Middle frontal gyrus (tissue), 1 donor: Measurements from ENCODE around the gene MOCS3.
A peak's percentile ranks its signal among the peaks of the same experiment; 100 is the strongest.
"Not testable (repeated sequence)": the region's sequence is repeated elsewhere in the genome, so short reads cannot be mapped to it uniquely, and the experiment has no call there.

Source experiments
- DNase-seq: peaks from one replicate; pipeline ENCODE4 v3.0.0-alpha.2; 2015; ENCODE audit warnings: low spot score; ENCODE audit errors: extremely low spot score

Gene MOCS3

DNA sequence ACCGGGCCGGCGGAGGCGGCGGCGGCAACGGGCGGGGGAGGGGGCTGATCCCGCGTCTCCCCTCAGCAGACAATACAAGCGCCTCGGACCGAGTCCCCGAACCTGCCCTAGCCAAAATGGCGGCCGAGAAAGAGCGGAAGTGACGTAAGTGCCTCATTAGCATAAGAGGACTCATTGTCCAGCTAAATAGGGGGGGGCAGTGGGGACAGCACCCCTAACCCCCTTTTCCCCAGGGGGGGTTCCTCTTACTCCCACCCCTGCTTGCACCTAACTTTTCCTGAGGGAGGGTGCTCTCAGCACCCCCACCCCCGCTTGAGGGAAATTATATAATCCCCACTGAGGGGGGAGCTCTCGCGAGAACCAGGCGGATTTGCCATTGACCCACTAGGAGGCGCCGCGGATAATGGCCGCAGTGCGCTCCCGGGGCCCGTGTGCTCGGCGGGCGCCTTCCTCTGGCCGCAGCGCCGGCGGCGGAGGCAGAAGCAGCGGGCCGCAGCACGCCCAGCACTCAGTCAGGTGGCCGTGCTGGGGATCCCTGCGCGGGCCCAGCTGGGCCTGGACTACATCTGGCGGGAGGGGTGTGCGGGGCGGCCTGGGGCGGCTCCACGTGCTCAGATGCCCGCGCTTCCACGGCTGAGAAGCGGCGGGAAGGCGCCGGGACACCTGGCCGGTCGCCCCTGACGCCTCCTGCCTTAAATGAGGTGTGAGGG lies 27.2 kb upstream of the MOCS3 start, which contains the start of gene ADNP:
Gene ADNP, minus strand, starts transcription at position 132 of the 710 bp plus-strand sequence. CDS start 27,441 bp downstream, outside the sequence.
- peak; percentile 83 for DNase-seq

DNA sequence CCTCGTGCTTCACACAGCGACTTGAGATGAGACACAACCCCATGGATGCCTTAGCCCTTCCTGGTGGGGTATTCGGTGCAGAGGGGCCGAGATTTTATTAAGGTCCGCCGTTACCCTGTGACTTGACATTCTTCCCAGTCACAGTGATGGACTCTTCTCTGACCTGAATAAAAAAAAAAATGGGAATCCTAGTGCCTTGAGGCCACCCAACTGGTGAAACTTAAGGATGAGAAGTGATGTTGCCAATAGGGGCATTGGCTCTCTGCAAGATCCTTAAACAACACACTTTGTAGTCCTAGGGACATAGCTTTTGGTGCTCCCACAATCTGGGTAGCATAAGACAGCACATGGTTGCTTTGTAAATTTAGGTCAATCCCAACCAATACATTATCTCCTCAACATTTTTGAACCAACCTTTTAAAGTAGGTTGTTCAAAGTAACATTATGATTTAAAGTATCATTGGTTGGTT lies 26.6 kb upstream of the MOCS3 start:
- DNase-seq, result no peak

DNA sequence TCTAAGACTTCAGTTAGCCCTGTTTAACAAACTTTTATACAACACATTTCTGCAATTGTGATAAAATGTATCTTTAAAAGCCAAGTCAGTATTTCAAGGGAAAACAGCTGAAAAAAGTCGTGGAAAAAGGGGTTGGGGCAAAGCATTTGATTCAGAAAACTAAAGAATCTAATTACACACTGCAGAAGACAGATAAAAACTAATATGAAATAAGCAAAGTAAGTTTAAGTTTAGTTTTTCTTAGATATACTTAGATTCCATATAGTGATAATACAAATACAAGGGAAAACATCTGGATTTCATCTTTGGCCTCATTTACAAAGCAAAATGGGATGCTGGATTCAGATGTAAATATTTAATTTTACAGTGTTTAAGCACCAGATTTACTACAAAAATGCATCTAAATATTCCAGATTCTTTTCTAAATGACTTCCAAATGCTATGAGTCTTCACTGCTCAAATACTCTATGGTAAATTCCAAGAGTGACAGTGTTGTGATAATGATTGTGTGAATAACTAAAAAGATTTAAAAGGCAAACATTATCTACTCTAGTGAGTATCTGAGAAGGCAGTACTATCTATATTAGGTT lies 25.8 kb upstream of the MOCS3 start:
- no peak for DNase-seq

DNA sequence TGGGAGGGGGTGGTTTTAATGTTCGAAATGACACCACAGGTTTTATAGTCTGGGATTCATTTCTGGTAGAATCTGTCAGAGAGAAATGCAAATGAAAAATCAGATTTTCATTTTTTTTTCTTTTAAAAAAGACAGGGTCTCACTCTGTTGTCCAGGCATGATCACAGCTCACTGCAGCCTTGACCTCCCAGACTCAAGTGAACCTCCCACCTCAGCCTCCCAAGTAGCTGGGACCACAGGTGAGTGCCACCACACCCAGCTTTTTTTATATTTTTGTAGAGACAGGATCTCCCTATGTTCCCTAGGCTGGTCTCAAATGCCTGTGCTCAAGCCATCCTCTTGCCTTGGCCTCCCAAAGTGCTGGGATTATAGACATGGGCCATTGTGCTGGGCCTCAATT lies 25.0 kb upstream of the MOCS3 start:
- no peak for DNase-seq

DNA sequence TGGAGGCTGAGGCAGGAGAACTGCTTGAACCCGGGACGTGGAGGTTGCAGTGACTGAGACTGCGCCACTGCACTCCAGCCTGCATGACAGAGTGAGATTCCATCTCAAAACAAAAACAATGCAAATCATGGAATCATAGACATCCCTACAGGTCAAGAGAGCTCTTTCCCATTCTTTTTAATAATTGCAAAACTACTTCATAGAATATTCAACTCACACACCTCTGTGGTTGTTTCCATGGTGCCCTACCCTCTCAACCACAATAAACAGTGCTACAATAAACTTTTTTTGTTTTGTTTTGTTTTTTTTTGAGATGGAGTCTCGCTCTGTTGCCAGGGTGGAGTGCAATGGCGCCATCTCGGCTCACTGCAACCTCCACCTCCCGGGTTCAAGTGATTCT lies 15.5 kb upstream of the MOCS3 start:
- DNase-seq, result no peak

DNA sequence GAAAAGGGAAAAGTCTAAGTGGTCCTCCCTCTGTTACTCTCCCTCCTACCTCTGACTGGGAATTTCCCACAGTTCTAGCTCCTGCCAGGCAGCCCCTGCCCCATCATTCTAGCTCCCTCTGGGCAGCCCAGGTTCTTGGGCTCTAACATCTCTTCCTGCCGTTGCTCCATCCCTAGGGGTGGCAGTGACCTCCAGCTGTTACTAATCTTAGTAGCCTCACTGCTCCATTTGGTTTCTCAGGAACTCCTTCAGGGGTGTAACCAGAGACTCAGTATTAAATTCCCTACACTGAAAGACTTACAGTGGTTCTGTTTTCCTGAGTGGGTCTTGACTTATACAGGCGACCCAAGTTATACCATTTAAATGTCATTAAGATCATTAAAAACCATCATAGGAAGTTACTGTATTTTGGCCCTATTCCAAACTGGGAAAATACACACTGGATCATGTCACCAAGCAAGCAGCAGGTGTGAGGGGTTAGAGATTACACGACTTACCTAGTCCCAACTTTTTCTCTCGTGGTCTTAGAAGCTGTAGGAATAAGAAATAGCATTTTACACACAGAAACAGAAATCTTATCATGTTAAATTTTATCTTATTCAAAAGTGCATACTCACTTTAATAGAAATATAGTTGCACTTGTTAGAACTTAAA lies 10.4 kb upstream of the MOCS3 start:
- DNase-seq, result no peak

DNA sequence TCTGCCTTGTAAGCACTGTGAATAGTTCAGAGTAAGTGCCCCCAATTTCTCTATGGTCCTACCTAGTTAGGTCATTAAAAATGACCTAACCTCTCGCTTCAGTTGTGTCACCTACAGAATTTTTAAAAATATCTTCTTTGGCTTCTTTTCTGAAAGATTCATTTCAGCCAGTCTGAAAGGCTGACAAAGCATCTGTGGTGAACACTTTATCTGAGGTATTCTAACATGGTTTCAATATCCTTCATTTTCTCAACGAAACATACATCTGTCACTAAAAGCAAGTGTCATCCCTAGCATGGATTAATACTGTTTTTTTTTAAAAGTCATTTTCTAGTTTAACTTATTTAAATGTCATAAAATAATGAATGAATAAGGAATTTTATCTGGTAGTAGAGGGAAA lies 5.4 kb upstream of the MOCS3 start:
- DNase-seq, result no peak

DNA sequence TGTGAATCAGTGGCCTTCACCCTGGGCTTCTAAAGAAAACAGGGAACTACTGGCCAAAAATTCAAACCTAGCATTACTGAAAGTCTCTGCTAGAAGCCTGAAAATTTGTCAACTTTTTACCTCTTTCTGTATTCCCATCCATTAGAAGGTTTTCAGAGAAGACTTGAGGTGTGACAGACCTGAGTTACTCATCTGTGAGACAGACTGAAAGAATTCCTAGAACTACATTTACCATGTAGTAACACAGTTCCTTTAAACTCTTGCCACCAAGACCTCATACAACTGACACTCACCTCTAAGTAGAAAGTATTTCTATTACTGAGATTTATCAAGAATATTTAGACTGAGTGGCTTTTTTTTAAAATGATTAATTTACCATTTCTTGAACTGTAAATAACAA lies 4.8 kb upstream of the MOCS3 start:
- no peak for DNase-seq

DNA sequence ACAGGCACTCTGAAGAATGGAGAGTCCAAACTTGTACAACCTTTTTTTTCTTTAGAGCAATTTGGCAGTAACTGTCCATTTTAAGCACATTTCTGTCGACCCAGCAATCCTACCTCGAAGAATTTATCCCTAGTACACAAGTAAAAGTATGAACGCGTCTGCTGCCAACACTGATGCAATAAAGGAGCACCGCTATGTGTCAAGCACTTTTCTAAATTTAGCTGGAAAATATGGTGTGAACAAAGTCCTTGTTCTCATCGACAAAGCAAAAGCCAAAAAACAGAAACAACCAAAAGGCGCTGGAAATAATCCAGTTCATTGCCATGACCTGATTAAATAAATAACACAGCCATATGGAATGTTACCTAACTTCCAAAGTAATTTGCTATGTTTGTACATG lies 1.3 kb upstream of the MOCS3 start:
- DNase-seq, result no peak

DNA sequence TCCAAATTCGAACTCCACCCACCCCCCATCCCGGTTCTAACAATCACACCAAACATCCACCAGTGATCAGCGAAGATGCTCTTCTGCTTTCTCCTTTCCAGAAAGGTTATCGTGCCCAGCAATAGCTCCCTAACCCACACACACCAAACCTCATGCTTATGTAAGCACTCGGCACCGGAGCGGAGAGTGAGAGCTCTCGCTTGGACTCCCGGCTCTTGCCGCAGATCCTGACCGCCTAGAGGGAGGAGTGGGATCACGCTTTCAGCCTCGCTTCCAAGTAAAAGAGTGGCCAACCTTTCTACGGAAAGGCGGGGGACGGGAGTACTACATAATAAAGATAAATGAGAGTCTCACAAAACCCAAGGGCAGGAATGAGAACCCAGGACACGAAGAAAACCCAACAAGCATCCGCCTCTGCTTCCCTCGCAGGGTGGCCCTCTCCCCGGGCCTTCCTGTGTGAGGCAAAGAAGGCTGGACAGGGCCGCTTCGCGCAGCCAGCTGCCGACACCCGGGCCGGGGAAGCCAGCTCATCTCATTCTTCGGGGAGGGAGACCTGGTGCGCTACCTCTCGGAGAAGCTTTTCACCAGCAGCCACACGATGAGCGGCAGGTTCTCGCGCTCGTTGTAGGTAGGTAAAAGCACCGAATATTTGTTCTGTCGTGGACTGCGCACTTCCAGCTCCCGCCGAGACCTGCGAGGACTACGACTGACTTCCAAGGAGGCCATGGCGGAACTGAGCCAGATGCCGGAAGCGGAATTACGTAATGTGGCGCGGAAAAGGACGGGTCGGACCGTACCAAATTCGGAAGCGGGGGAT lies 612 bp upstream of the MOCS3 start, which contains the start of gene DPM1:
Gene DPM1, minus strand, starts transcription at position 735 of the 817 bp plus-strand sequence. Its CDS starts 9 bp downstream, at position 726.
- peak; percentile 81 for DNase-seq

DNA sequence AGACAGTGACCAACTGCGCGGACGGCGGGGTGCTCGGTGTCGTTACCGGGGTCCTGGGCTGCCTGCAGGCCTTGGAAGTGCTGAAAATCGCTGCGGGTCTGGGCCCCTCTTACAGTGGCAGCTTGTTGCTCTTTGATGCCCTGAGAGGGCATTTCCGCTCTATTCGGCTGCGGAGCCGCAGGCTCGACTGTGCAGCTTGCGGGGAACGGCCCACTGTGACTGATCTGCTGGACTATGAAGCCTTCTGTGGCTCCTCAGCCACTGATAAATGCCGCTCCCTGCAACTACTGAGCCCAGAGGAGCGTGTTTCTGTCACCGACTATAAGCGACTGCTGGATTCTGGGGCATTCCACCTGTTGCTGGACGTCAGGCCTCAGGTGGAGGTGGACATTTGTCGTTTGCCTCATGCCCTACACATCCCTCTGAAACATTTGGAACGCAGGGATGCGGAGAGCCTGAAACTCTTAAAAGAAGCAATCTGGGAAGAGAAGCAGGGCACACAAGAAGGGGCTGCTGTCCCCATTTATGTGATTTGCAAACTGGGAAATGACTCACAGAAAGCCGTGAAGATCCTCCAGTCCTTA lies 1.0 kb downstream of the MOCS3 start:
- no peak for DNase-seq

DNA sequence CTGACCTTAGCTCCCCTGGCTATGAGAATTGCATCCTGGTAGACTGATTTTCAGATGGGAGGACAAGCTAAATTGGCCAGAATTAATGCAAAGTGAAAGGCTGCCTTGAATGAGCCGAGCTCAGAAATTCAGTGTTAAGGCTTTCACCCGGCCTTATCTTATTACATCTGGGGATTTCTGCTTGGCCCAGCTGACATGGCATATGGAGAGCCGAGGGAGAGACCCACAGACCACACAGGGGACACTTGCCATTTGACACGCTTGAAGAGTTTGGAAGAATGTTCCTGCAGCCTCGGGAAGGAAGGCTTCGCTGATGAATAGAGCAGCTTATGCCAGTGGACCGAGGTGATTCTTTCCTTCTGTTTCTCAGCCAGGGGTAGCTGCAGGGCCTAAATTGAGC lies 9.0 kb downstream of the MOCS3 start:
- no peak for DNase-seq

DNA sequence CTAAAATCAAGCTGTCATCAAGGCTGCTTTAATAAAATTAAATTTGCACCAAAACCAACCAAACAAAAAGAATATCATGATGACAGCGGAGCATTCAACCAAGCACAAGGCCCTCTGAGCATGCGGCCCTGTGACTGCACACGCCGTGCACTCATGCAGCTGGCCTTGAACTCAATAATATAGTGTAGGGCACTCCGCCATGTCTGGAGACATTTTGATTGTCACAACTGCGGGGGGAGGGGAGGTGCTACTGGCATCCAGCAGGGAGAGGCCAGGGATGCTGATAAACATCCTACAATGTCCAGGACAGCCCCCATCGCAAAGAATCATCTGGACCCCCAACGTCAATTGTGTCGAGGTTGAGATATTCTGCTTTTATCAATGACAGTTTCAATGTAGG lies 9.7 kb downstream of the MOCS3 start:
- no peak for DNase-seq

DNA sequence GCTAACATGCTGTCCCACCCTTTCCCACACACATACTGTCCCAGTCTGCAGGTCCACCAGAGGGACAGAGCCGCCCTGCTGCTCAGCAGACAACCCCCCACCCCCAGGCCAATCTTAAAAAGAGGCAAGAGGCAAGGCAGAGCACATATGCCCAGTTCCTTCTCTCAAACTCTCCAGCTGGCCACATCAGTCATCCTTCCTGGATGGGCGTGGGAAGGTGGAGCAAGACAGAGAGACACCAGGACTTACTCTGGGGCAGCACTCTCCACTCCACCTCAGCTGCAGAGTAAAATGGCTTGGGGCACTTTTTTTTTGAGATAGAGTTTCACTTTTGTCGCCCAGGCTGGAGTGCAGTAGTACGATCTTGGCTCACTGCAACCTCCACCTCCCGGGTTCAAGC lies 10.8 kb downstream of the MOCS3 start:
- no peak for DNase-seq

DNA sequence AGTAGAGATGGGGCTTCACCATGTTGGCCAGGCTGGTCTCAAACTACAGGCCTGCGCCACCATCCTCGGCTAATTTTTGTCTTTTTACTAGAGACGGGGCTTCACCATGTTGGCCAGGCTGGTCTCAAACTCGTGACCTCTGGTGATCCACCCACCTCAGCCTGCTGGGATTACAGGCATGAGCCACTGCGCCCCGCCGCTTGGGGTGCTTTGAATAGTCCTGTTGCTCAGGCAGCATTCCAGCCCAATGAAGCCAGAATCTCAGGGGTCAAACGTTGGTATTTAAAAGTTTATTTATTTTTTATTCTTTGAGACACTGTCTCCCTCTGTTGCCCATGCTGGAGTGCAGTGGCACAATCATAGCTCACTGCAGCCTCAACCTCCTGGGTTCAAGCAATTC lies 11.3 kb downstream of the MOCS3 start:
- DNase-seq, result no peak

DNA sequence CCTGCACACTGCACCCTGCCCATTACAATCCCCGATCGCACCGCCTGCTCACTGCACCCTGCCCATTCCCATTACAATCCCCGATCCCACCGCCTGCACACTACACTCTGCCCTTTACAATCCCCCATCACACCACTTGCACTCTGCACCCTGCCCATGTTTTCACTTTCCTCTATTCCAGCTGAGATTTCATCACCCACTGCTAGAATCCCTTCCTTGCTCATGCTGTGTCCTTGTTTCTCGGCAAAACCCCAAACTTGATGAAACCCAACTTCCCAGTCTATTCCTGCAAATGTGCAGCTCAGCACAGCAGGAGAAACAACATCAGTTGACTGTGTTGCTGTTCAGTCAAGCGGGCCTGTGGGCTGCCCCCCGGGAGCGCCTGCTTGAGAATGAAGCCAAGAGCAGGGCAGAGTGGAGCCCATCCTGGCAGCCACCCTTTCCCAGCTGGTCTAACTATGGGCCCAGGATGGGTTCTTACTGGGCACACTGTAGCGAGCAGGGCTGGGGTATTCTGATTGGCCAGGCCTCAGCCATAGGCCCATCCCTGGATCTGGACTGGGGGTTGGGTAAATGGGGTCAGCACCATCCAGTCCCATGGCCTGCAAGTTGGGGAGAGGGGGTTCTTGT lies 17.2 kb downstream of the MOCS3 start:
- no peak for DNase-seq

DNA sequence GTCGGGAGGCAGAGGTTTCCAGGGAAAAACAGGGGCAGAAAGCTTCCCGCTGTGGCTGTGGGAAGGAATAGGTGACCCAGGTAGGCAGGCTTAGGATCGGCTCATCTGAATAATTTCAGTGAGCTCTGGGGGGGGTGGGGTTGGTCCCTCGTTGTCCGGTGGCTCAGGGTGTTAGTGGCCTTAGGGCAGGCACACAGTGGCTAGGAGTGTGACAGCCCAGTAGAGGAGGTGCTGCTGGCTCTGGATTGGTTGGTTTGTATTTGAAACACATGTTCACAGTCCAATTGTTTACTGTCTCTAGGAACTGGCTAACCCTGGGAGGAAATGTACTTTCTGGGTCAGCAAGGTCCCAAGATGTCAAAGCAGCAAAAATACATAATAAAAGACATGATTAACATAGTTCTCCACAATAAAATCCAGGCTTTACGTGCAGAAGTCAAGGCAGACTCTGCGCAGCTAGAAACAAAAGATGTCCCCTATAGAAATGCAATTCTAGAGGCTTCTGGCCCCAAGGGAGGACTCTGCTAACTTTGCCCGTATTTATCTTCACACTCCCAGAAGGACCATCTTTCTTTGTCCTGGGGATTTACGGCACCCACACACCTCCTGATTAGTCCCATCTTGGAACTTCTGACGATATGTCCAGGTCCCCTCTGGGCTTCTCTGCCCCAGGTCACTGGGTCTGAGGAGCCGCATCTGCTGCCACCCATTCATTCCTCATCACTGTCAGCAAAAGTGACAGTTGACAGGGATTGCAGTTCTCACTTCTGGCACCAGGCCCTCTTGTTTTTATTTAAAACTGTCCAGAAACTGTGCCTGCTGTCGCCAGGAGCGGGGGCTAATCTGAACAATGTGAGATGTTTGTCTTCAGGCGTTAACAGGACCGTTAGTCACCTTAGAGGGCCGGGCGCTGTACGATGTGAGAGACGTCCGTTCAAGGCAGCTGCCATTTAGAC lies 18.7 kb downstream of the MOCS3 start:
- DNase-seq, result no peak

DNA sequence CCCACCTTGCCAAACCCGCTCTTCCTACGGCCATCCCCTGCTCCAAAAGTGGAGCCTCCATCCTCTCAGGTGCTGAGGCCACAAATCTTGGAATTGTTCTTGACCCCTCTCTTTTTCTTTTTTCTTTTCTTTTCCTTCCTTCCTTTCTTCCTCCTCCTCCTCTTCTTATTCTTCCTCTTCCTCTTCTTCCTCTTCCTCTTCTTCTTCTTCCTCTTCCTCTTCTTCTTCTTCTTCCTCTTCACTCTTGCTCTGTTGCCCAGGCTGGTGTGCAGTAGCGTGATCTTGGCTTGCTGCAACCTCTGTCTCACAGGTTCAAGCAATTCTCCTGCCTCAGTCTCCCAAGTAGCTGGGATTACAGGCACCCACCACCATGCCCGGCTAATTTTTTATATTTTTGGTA lies 19.9 kb downstream of the MOCS3 start:
- DNase-seq, result not testable (repeated sequence)

DNA sequence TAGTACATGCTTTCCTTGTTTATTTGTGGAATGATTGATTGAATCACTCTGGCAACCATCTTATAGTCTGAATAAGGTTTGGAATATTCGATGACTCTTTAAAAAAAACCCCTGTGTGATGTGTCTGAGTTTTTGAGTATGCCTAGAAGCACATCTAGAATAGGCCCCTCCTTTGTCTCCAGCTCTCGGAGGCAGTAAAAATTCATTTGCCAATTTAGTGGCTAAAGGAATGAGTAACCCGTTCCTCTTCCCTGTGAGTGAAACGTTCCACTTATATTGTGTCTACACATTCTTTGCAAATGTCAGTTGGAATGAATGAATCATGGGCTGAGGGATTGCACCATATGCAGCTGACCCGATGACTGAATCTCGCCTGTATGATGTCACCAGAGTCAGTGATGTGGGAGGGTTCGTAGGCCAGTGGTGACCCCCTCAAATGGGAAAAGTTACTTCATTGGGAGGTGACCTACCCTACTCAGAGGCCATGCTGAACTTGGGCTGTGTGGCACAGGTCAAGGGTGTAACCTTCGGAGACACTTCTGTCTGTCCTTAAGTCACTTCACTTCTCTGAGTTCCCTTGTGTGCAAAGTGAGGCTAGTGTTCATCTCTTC lies 21.6 kb downstream of the MOCS3 start:
- no peak for DNase-seq
